ENCODE measurements around the gene IFFO2. TPM values are rescaled to one million over a fixed set of nuclear protein-coding genes. Genes with fewer than 3 reads are reported as not detected.

The IFFO2 gene
- total and polyA plus RNA-seq, 2 donors (not counting 1 experiment from before 2014, with no cell fraction given): 5.8 to 10.4 TPM

DNA sequence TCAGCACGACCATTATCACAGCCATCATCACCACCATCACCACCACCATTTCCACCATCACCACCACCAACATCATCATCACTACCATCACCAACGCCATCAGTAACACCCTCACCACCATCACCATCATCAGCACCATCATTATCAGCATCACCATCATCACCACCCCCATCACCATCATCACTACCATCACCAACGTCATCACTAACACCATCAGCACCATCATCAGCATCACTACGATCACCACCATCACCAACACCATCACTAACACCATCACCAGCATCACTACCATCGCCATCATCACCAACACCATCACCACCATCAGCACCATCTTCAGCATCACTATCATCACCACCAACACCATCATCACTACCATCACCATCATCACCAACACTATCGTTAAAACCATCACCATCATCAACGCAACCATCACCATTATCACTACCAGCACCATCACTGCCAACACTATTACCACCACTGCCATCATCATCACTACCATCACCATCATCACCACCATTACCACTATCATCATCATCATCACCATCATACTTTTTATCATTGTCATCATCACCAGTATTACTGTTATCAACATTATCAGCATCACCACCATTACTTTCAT, 98.3 kb downstream of the IFFO2 start:
- Histone ChIP-seq H4K20me1 (ENCODE audit: control insufficient read depth, extremely low read depth, insufficient read depth, low read length) (no peaks in the 10 kb centered on the region), H3K27ac (ENCODE audit: insufficient read depth, low read length) (no peak overlapping the region), H3K9ac (ENCODE audit: insufficient read depth, low read length) (no peak overlapping the region), H3K4me3 (replicated peaks in 1 of 4; ENCODE audit: control extremely low read depth in 1 of 4, insufficient read depth in 1 of 4, low read depth in 3 of 4, low read length in 4 of 4) (no peak overlapping the region), H3K27me3 (ENCODE audit: control insufficient read depth, insufficient read depth, low read length) (no peaks in the 10 kb centered on the region), H3K9me3 (ENCODE audit: control insufficient read depth, insufficient read depth, low read depth, low read length) (no peaks in the 10 kb centered on the region), H3K4me2 (ENCODE audit: extremely low read depth, insufficient read depth, low read length) (no peak overlapping the region), H3K36me3 (ENCODE audit: control insufficient read depth, insufficient read depth, low read length) (no peaks in the 10 kb centered on the region), H3K79me2 (ENCODE audit: control insufficient read depth, insufficient read depth, low read length) (no peaks in the 10 kb centered on the region), H2AFZ (ENCODE audit: low read length) (no peak overlapping the region), H3K4me1 (ENCODE audit: control insufficient read depth, extremely low read depth, insufficient read depth, low read length) (no peaks in the 10 kb centered on the region)
- DNase-seq (ENCODE audit: low read depth in 2 of 2): no peak
- TF ChIP-seq, protein P1, sequence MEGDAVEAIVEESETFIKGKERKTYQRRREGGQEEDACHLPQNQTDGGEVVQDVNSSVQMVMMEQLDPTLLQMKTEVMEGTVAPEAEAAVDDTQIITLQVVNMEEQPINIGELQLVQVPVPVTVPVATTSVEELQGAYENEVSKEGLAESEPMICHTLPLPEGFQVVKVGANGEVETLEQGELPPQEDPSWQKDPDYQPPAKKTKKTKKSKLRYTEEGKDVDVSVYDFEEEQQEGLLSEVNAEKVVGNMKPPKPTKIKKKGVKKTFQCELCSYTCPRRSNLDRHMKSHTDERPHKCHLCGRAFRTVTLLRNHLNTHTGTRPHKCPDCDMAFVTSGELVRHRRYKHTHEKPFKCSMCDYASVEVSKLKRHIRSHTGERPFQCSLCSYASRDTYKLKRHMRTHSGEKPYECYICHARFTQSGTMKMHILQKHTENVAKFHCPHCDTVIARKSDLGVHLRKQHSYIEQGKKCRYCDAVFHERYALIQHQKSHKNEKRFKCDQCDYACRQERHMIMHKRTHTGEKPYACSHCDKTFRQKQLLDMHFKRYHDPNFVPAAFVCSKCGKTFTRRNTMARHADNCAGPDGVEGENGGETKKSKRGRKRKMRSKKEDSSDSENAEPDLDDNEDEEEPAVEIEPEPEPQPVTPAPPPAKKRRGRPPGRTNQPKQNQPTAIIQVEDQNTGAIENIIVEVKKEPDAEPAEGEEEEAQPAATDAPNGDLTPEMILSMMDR (conservative IDR thresholded peaks at IDR 0.05 in 1 of 2, IDR thresholded peaks at IDR 0.05 in 1 of 2; ENCODE audit: low read depth in 1 of 2, low read length in 2 of 2): no peak
- TF ChIP-seq EZH2 (IDR thresholded peaks at IDR 0.05; ENCODE audit: low read length, missing control alignments): no peak

- no peak overlapping the region for H3K4me2 ChIP-seq (ENCODE audit: extremely low read depth, insufficient read depth, low read length)
- no peaks in the 10 kb centered on the region for H3K79me2 ChIP-seq (ENCODE audit: control insufficient read depth, insufficient read depth, low read length)
- no peak overlapping the region for H3K9ac ChIP-seq (ENCODE audit: insufficient read depth, low read length)
- no peak overlapping the region for H3K27ac ChIP-seq (ENCODE audit: insufficient read depth, low read length)
- TF ChIP-seq, protein P1 (conservative IDR thresholded peaks at IDR 0.05 in 1 of 2, IDR thresholded peaks at IDR 0.05 in 1 of 2; ENCODE audit: low read depth in 1 of 2, low read length in 2 of 2): no peak
- no peak for TF ChIP-seq EZH2 (IDR thresholded peaks at IDR 0.05; ENCODE audit: low read length, missing control alignments)
- H3K4me3 ChIP-seq (replicated peaks in 1 of 4; ENCODE audit: control extremely low read depth in 1 of 4, insufficient read depth in 1 of 4, low read depth in 3 of 4, low read length in 4 of 4): no peak overlapping the region
- no peaks in the 10 kb centered on the region for H3K27me3 ChIP-seq (ENCODE audit: control insufficient read depth, insufficient read depth, low read length)
- no peaks in the 10 kb centered on the region for H3K36me3 ChIP-seq (ENCODE audit: control insufficient read depth, insufficient read depth, low read length)
- no peaks in the 10 kb centered on the region for H3K4me1 ChIP-seq (ENCODE audit: control insufficient read depth, extremely low read depth, insufficient read depth, low read length)
- no peaks in the 10 kb centered on the region for H3K9me3 ChIP-seq (ENCODE audit: control insufficient read depth, insufficient read depth, low read depth, low read length)
- no peaks in the 10 kb centered on the region for H4K20me1 ChIP-seq (ENCODE audit: control insufficient read depth, extremely low read depth, insufficient read depth, low read length)
- no peak for DNase-seq (ENCODE audit: low read depth in 2 of 2)
- H2AFZ ChIP-seq (ENCODE audit: low read length): no peak overlapping the region
Measured at GRCh38 chr1:18856435-18856834, 100.0 kb downstream of the IFFO2 start.

DNA sequence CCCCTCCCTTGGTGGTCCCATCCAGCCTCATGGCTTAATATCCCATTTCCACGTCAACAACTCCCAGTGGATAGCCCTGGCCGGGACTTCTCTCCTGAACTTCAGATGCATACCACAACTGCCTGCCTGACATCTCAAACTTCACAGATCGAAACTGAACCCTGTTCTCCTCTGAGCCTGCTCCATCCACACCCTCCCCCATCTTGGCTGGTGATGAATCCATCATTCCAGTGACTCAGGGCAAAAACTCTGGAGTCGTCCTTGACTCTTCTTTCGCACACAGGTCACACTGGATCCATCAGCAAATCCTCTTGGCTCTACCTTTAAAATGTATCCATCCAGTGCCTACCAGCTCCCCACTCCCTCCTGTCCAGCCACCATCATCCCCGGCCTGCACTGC, 100.9 kb downstream of the IFFO2 start:
- Histone ChIP-seq H4K20me1 (ENCODE audit: control insufficient read depth, extremely low read depth, insufficient read depth, low read length) (no peaks in the 10 kb centered on the region), H3K4me3 (replicated peaks in 1 of 4; ENCODE audit: control extremely low read depth in 1 of 4, insufficient read depth in 1 of 4, low read depth in 3 of 4, low read length in 4 of 4) (no peak overlapping the region), H2AFZ (ENCODE audit: low read length) (no peak overlapping the region), H3K79me2 (ENCODE audit: control insufficient read depth, insufficient read depth, low read length) (no peaks in the 10 kb centered on the region), H3K9ac (ENCODE audit: insufficient read depth, low read length) (no peak overlapping the region), H3K27ac (ENCODE audit: insufficient read depth, low read length) (no peak overlapping the region), H3K36me3 (ENCODE audit: control insufficient read depth, insufficient read depth, low read length) (no peaks in the 10 kb centered on the region), H3K4me1 (ENCODE audit: control insufficient read depth, extremely low read depth, insufficient read depth, low read length) (no peaks in the 10 kb centered on the region), H3K9me3 (ENCODE audit: control insufficient read depth, insufficient read depth, low read depth, low read length) (no peaks in the 10 kb centered on the region), H3K4me2 (ENCODE audit: extremely low read depth, insufficient read depth, low read length) (no peak overlapping the region), H3K27me3 (ENCODE audit: control insufficient read depth, insufficient read depth, low read length) (no peaks in the 10 kb centered on the region)
- TF ChIP-seq, protein P1 (conservative IDR thresholded peaks at IDR 0.05 in 1 of 2, IDR thresholded peaks at IDR 0.05 in 1 of 2; ENCODE audit: low read depth in 1 of 2, low read length in 2 of 2): no peak
- TF ChIP-seq EZH2 (IDR thresholded peaks at IDR 0.05; ENCODE audit: low read length, missing control alignments): no peak
- DNase-seq (ENCODE audit: low read depth in 2 of 2): no peak
